PFSK-1 (cell line): Measurements from ENCODE around the gene MAP6.

Source experiments
- FOXP2 ChIP-seq: optimal IDR thresholded peaks from 2 replicates; pipeline ENCODE3; 2011; ENCODE audit warnings: borderline replicate concordance, control low read depth, inconsistent platforms; ENCODE audit not compliant: insufficient read depth; ENCODE audit errors: extremely low read length, extremely low read depth
- POLR2AphosphoS5 ChIP-seq: IDR thresholded peaks from 2 replicates; pipeline ENCODE4 v1.6.1; 2012; ENCODE audit warnings: low read depth, mild to moderate bottlenecking, control low read depth, low read length, moderate library complexity
- REST ChIP-seq, 2 experiments: IDR thresholded peaks; 2 replicates each; pipeline versions ENCODE4 v1.6.1 to v1.8.0; 2011 to 2012; ENCODE audit warnings: low read depth in 2 of 2, low read length in 2 of 2, control low read depth in 1 of 2, inconsistent platforms in 1 of 2, mild to moderate bottlenecking in 1 of 2, moderate library complexity in 1 of 2; ENCODE audit not compliant: insufficient read depth in 1 of 2
- SIN3A ChIP-seq: IDR thresholded peaks from 2 replicates; pipeline ENCODE4 v1.6.1; 2012; ENCODE audit warnings: mild to moderate bottlenecking, low read length, moderate library complexity, borderline replicate concordance; ENCODE audit not compliant: insufficient read depth
- TAF1 ChIP-seq: IDR thresholded peaks from 2 replicates; pipeline ENCODE4 v1.6.1; 2012; ENCODE audit warnings: low read length, control low read depth, borderline replicate concordance; ENCODE audit not compliant: insufficient read depth

Gene MAP6

GRCh38 chr11:75582506-75582894 is 86.3 kb downstream of the MAP6 start:
- TF ChIP-seq POLR2AphosphoS5 (no peak), SIN3A (no peak), REST (IDR thresholded peaks at IDR 0.05; ENCODE audit: insufficient read depth in 1 of 2, low read depth in 2 of 2, low read length in 2 of 2) (no peak), FOXP2 (no peak), TAF1 (no peak)

DNA sequence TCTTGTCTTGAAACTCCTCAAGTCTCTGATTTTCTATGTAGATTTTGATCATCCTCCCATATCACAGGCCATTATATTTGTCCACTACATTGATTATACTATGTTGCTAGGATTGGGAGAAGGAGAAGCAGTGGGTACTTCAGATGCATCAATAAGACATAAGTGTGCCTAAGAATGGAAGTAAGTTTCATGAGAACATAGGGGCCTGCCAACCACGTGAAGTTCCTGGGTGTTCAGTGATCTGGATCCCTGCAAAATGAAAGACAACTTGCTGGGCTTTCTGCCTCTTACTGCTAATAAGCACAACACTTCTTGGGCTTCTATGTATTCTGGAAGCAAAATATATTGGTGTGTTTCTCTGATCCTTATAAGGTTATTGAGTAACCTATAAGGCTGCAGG is 89.0 kb downstream of the MAP6 start:
- TF ChIP-seq POLR2AphosphoS5 (no peak), TAF1 (no peak), SIN3A (no peak), FOXP2 (no peak), REST (IDR thresholded peaks at IDR 0.05; ENCODE audit: insufficient read depth in 1 of 2, low read depth in 2 of 2, low read length in 2 of 2) (no peak)

- TF ChIP-seq TAF1 = no peak
- TF ChIP-seq FOXP2 = no peak
- no peak for TF ChIP-seq SIN3A
- TF ChIP-seq POLR2AphosphoS5 = no peak
- no peak for TF ChIP-seq REST (IDR thresholded peaks at IDR 0.05; ENCODE audit: insufficient read depth in 1 of 2, low read depth in 2 of 2, low read length in 2 of 2)
Measured at GRCh38 chr11:75578977-75579376, 89.9 kb downstream of the MAP6 start.

- TF ChIP-seq TAF1 = no peak
Measured at GRCh38 chr11:75577207-75577606, 91.6 kb downstream of the MAP6 start.

DNA sequence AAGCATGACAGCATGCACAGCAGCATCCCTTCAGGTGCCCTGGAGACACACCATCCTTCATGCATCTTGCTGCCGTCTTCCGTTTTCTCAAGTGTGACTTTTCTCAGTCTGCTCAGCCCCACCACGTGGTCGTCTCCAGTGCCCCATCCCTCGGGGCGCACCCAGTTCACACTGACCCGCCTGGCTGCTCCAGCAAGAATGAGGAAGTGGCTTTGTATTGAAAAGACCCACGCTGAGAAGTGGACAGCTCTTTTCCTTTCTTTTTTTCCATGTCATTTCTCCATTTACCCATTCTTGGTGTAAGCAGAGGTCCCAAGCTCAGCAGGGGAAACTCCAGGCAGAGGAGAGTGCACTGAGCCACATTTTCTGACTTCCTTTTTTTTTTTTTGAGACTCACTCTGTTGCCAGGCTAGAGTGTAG is 92.3 kb downstream of the MAP6 start:
- TF ChIP-seq POLR2AphosphoS5 = no peak
- TF ChIP-seq FOXP2 = no peak
- TF ChIP-seq SIN3A = no peak
- TF ChIP-seq REST (IDR thresholded peaks at IDR 0.05; ENCODE audit: insufficient read depth in 1 of 2, low read depth in 2 of 2, low read length in 2 of 2) = no peak
- TF ChIP-seq TAF1 = no peak

DNA sequence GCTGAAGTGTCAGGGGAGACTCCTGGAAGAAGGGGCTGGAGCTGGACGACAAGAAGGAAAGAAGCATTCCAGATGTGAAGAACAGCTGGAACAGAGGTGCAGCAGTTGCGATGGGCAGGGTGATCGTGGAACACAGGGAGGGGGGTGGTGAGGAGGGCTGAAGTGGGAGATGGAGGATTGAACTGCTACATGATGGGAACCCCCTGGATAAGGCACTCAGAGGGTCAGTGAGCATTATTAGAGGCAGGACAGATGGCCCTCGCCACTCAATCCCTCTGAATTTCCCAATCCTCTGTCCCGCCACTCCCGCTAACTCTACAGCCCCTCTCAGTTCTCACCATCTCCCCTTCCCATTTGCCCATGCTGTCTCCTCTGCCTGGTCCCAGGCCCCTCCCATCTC is 92.8 kb downstream of the MAP6 start:
- TF ChIP-seq POLR2AphosphoS5 (no peak), TAF1 (no peak), REST (IDR thresholded peaks at IDR 0.05; ENCODE audit: insufficient read depth in 1 of 2, low read depth in 2 of 2, low read length in 2 of 2) (no peak), FOXP2 (no peak), SIN3A (no peak)
